Vagina (tissue), 2 donors: Measurements from ENCODE around the gene CD5L.

Source experiments
- CTCF ChIP-seq, 3 experiments: fragments of 450-650 bp in 2 of 3; fragments of 200-600 bp in 1 of 3; sonication (generic) in 1 of 3; IDR thresholded peaks; one replicate each; pipeline ENCODE4 v1.5.1; 2017 to 2019; ENCODE audit warnings: antibody characterized with exemption in 3 of 3, mild to moderate bottlenecking in 2 of 3, moderate library complexity in 2 of 3
- POLR2A ChIP-seq, 2 donors: fragments of 450-650 bp; IDR thresholded peaks; one replicate each; pipeline ENCODE4 v1.6.1; 2017; ENCODE audit warnings: antibody characterized with exemption in 2 of 2, mild to moderate bottlenecking in 2 of 2, moderate library complexity in 2 of 2

- TF ChIP-seq POLR2A (IDR thresholded peaks at IDR 0.05) (no peak), CTCF (IDR thresholded peaks at IDR 0.05) (no peak)
These were observed 22.4 kb downstream of the CD5L start for GRCh38 chr1:157819215-157819614.
